ENCODE results near the gene HHIPL1.

HHIPL1 gene

DNA sequence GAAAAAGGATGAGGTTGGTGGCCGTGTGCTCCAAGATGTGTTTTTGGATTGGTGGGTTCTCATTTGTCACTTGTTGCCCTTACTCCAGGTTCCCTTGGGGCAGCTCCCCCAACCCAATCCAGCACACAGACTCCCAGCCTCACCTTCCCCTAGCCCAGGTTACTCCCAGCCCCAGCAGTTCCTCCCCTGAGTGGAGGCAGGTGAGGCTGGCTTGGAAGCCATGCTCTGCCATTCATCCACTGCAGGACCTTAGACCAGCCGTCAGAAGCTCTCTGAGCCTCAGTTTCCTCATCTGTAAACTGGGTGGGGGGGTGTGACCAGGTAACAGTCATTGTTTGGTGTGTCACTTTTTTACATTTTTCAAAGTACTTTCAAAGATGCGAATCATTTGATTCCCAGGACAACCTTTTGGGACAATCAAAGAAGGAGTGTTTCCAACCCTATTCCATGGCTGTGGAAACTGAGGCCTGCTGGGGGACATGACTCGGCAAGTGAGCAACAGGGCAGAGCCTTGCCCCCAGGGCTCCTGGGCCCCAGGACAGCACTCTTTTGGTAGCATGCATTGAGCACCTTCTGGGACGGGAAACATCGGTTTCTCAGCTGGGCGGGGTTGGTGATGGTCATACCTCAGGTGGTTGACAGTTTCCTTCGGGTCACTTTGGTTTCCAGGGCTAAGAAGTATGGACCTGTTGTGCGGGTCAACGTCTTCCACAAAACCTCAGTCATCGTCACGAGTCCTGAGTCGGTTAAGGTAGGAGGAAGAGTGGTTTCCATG lies 46.4 kb downstream of the HHIPL1 start:
- Histone ChIP-seq H3K9ac (ENCODE audit: low read length) (no peak overlapping the region), H3K4me2 (ENCODE audit: low read length) (no peak overlapping the region), H3K4me3 (ENCODE audit: low read depth, low read length) (no peak overlapping the region), H3K18ac (ENCODE audit: low read length) (no peak overlapping the region), H4K91ac (ENCODE audit: low read depth, low read length) (no peak overlapping the region), H4K12ac (ENCODE audit: low read depth, low read length) (no peak overlapping the region), H3K79me2 (ENCODE audit: control insufficient read depth, insufficient read depth, low read length, poor library complexity) (no peaks in the 10 kb centered on the region), H2BK5ac (ENCODE audit: low read depth, low read length, poor library complexity) (no peak overlapping the region), H3K14ac (ENCODE audit: low read length) (no peak overlapping the region), H3K36me3 (ENCODE audit: control insufficient read depth in 1 of 2, insufficient read depth in 2 of 2, low read length in 2 of 2) (no peaks in the 10 kb centered on the region), H3K4me1 (ENCODE audit: control insufficient read depth in 1 of 2, insufficient read depth in 2 of 2, low read length in 2 of 2) (peaks cover 0 to 4% of the 10 kb centered on the region in 2 experiments), H2BK120ac (ENCODE audit: insufficient read depth, low read length, poor library complexity) (no peak overlapping the region), H3K4ac (ENCODE audit: low read depth, low read length) (no peak overlapping the region), H2AFZ (ENCODE audit: insufficient read depth, low read length, poor library complexity) (no peak overlapping the region), H2BK12ac (ENCODE audit: low read length) (no peak overlapping the region), H4K8ac (ENCODE audit: low read depth, low read length) (no peak overlapping the region), H2AK5ac (ENCODE audit: low read length) (no peak overlapping the region), H3K27me3 (ENCODE audit: insufficient read depth, low read length) (no peaks in the 10 kb centered on the region), H3K27ac (ENCODE audit: low read depth, low read length) (no peak overlapping the region), H3K79me1 (ENCODE audit: low read length) (no peaks in the 10 kb centered on the region), H3K9me3 (ENCODE audit: insufficient read depth, low read depth, low read length) (peaks cover 3% of the 10 kb centered on the region), H3K23ac (ENCODE audit: low read length) (no peak overlapping the region)
- no peak for DNase-seq
- WGBS (ENCODE audit: extremely low coverage, insufficient coverage, insufficient read length) = no CpG with 5 or more reads among the region's 13 CpGs

DNA sequence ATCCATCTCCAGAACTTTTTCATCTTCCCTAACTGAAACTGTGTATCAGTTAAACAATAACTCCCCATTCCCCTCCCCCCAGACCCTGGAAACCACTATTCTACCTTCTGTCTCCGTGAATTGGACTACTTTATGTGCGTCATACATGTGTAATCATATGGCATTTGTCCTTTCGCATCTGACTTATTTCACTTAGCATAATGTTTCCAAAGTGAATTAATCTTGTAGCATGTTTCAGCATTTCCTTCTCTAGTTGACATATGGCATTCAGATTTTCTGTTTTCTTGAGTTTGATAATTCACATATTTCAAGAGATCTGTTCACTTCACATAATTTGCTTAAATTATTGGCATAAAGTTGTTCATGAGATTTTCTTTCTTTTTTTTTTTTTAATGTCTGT lies 49.0 kb downstream of the HHIPL1 start:
- Histone ChIP-seq H3K79me1 (ENCODE audit: low read length) (peaks cover 2% of the 10 kb centered on the region), H3K9ac (ENCODE audit: low read length) (no peak overlapping the region), H3K27me3 (ENCODE audit: insufficient read depth, low read length) (no peaks in the 10 kb centered on the region), H3K4me2 (ENCODE audit: low read length) (no peak overlapping the region), H2BK5ac (ENCODE audit: low read depth, low read length, poor library complexity) (no peak overlapping the region), H2AK5ac (ENCODE audit: low read length) (no peak overlapping the region), H3K9me3 (ENCODE audit: insufficient read depth, low read depth, low read length) (peaks cover 3% of the 10 kb centered on the region), H4K12ac (ENCODE audit: low read depth, low read length) (no peak overlapping the region), H3K27ac (ENCODE audit: low read depth, low read length) (no peak overlapping the region), H2BK120ac (ENCODE audit: insufficient read depth, low read length, poor library complexity) (no peak overlapping the region), H3K4me1 (ENCODE audit: control insufficient read depth in 1 of 2, insufficient read depth in 2 of 2, low read length in 2 of 2) (peaks cover 6 to 14% of the 10 kb centered on the region in 2 experiments), H4K91ac (ENCODE audit: low read depth, low read length) (no peak overlapping the region), H3K79me2 (ENCODE audit: control insufficient read depth, insufficient read depth, low read length, poor library complexity) (no peaks in the 10 kb centered on the region), H3K14ac (ENCODE audit: low read length) (no peak overlapping the region), H3K36me3 (ENCODE audit: control insufficient read depth in 1 of 2, insufficient read depth in 2 of 2, low read length in 2 of 2) (no peaks in the 10 kb centered on the region), H3K4me3 (ENCODE audit: low read depth, low read length) (no peak overlapping the region), H2BK12ac (ENCODE audit: low read length) (no peak overlapping the region), H4K8ac (ENCODE audit: low read depth, low read length) (no peak overlapping the region), H2AFZ (ENCODE audit: insufficient read depth, low read length, poor library complexity) (no peak overlapping the region), H3K23ac (ENCODE audit: low read length) (no peak overlapping the region), H3K4ac (ENCODE audit: low read depth, low read length) (no peak overlapping the region), H3K18ac (ENCODE audit: low read length) (no peak overlapping the region)
- DNase-seq = no peak
- no CpG with 5 or more reads among the region's 3 CpGs for WGBS (ENCODE audit: extremely low coverage, insufficient coverage, insufficient read length)

DNA sequence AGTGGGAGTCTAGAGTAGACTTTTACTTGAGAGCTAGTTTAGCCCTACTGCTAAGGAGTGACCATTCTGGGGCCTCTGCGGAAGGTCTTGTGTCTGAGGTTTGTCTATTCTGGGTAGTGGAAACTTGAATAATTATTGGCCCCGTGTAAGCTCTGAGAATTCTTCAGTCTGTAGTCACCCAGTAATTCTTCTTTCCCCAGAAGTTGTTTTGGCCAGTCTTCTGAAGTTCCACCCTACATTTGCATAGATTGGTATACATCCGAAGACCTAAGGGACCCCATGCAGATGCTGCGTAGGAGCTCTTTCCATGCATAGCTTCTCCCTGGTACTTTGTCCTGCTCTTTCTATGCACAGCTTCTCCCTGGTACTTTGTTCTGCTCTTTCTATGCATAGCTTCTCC lies 52.0 kb downstream of the HHIPL1 start:
- DNase-seq = no peak
- no CpG with 5 or more reads among the region's 4 CpGs for WGBS (ENCODE audit: extremely low coverage, insufficient coverage, insufficient read length)

DNA sequence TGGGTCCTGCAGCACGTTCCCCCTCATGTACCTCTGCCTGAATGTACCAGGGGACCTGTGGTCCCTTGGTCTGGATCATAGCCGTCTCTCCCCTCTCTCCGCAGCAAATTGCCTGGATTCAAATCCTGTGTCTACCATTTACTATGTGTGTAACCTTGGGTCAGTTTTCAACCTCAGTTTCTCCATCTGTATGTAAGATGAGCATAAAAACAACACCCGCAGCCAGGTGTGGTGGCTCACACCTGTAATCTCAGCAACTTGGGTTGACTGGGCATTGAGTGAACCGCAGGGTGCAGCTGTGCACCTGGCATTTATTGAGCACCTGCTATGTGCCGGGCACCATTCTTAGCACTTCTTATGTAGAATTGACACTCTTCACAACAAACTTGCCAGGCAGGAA lies 53.3 kb downstream of the HHIPL1 start:
- Histone ChIP-seq H3K4me1 (ENCODE audit: control insufficient read depth in 1 of 2, insufficient read depth in 2 of 2, low read length in 2 of 2) (peaks cover 6 to 14% of the 10 kb centered on the region in 2 experiments), H2BK5ac (ENCODE audit: low read depth, low read length, poor library complexity) (no peak overlapping the region), H3K18ac (ENCODE audit: low read length) (no peak overlapping the region), H3K14ac (ENCODE audit: low read length) (no peak overlapping the region), H3K4ac (ENCODE audit: low read depth, low read length) (no peak overlapping the region), H4K8ac (ENCODE audit: low read depth, low read length) (no peak overlapping the region), H3K79me2 (ENCODE audit: control insufficient read depth, insufficient read depth, low read length, poor library complexity) (no peaks in the 10 kb centered on the region), H3K36me3 (ENCODE audit: control insufficient read depth in 1 of 2, insufficient read depth in 2 of 2, low read length in 2 of 2) (no peaks in the 10 kb centered on the region), H3K79me1 (ENCODE audit: low read length) (peaks cover 2% of the 10 kb centered on the region), H4K12ac (ENCODE audit: low read depth, low read length) (no peak overlapping the region), H3K9ac (ENCODE audit: low read length) (no peak overlapping the region), H4K91ac (ENCODE audit: low read depth, low read length) (no peak overlapping the region), H3K9me3 (ENCODE audit: insufficient read depth, low read depth, low read length) (no peaks in the 10 kb centered on the region), H3K4me2 (ENCODE audit: low read length) (no peak overlapping the region), H3K4me3 (ENCODE audit: low read depth, low read length) (no peak overlapping the region), H2AK5ac (ENCODE audit: low read length) (no peak overlapping the region), H3K27me3 (ENCODE audit: insufficient read depth, low read length) (no peaks in the 10 kb centered on the region), H3K27ac (ENCODE audit: low read depth, low read length) (no peak overlapping the region), H2AFZ (ENCODE audit: insufficient read depth, low read length, poor library complexity) (no peak overlapping the region), H3K23ac (ENCODE audit: low read length) (no peak overlapping the region), H2BK120ac (ENCODE audit: insufficient read depth, low read length, poor library complexity) (no peak overlapping the region), H2BK12ac (ENCODE audit: low read length) (no peak overlapping the region)
- DNase-seq = no peak
- WGBS (ENCODE audit: extremely low coverage, insufficient coverage, insufficient read length) = no CpG with 5 or more reads among the region's 6 CpGs

More for the DNA sequence above, 52.0 kb downstream of the HHIPL1 start:
- no peaks in the 10 kb centered on the region for H3K9me3 ChIP-seq (ENCODE audit: insufficient read depth, low read depth, low read length)
- no peak overlapping the region for H2AK5ac ChIP-seq (ENCODE audit: low read length)
- H3K27ac ChIP-seq (ENCODE audit: low read depth, low read length) = no peak overlapping the region
- no peak overlapping the region for H3K4me2 ChIP-seq (ENCODE audit: low read length)
- H3K79me2 ChIP-seq (ENCODE audit: control insufficient read depth, insufficient read depth, low read length, poor library complexity) = no peaks in the 10 kb centered on the region
- no peak overlapping the region for H3K4me3 ChIP-seq (ENCODE audit: low read depth, low read length)
- H4K12ac ChIP-seq (ENCODE audit: low read depth, low read length) = no peak overlapping the region
- H3K36me3 ChIP-seq (ENCODE audit: control insufficient read depth in 1 of 2, insufficient read depth in 2 of 2, low read length in 2 of 2) = no peaks in the 10 kb centered on the region
- H3K4me1 ChIP-seq (ENCODE audit: control insufficient read depth in 1 of 2, insufficient read depth in 2 of 2, low read length in 2 of 2) = peaks cover 6 to 14% of the 10 kb centered on the region in 2 experiments
- H3K27me3 ChIP-seq (ENCODE audit: insufficient read depth, low read length) = no peaks in the 10 kb centered on the region
- no peak overlapping the region for H3K18ac ChIP-seq (ENCODE audit: low read length)
- peaks cover 2% of the 10 kb centered on the region for H3K79me1 ChIP-seq (ENCODE audit: low read length)
- no peak overlapping the region for H3K23ac ChIP-seq (ENCODE audit: low read length)
- no peak overlapping the region for H2AFZ ChIP-seq (ENCODE audit: insufficient read depth, low read length, poor library complexity)
- H2BK12ac ChIP-seq (ENCODE audit: low read length) = no peak overlapping the region
- no peak overlapping the region for H4K8ac ChIP-seq (ENCODE audit: low read depth, low read length)
- no peak overlapping the region for H2BK120ac ChIP-seq (ENCODE audit: insufficient read depth, low read length, poor library complexity)
- H4K91ac ChIP-seq (ENCODE audit: low read depth, low read length) = no peak overlapping the region
- no peak overlapping the region for H3K14ac ChIP-seq (ENCODE audit: low read length)
- H3K4ac ChIP-seq (ENCODE audit: low read depth, low read length) = no peak overlapping the region
- no peak overlapping the region for H2BK5ac ChIP-seq (ENCODE audit: low read depth, low read length, poor library complexity)
- H3K9ac ChIP-seq (ENCODE audit: low read length) = no peak overlapping the region
